GM19351 (cell line): ENCODE results near the gene LYPD4.
"Not testable (repeated sequence)": the region's sequence is repeated elsewhere in the genome, so short reads cannot be mapped to it uniquely, and the experiment has no call there.

ENCODE experiments used
- ATAC-seq: cut with Tn5 transposase; IDR thresholded peaks from one replicate; pipeline ENCODE4 v1.9.1; 2021; ENCODE audit warnings: mild to moderate bottlenecking, moderate library complexity; ENCODE audit not compliant: unreplicated experiment

LYPD4 gene

DNA sequence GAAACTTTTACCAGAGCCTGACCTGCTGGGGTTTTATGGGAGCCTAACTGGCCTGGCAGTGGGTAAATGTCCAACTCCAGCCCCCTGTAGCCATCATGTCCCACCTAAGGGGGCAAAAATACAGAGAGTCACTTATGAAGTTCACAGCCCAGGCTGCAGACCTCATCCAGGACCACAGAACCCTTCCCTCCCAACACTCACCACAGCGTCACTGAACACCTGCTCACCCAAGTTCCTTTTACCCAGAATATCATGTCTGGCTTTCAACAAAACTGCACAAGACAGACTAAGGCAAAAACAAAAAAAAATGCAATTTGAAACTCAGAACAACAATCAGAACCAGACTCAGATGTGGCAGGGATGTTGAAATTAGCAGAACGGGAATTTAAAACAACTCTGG, 41.7 kb downstream of the LYPD4 start:
- ATAC-seq = no peak

DNA sequence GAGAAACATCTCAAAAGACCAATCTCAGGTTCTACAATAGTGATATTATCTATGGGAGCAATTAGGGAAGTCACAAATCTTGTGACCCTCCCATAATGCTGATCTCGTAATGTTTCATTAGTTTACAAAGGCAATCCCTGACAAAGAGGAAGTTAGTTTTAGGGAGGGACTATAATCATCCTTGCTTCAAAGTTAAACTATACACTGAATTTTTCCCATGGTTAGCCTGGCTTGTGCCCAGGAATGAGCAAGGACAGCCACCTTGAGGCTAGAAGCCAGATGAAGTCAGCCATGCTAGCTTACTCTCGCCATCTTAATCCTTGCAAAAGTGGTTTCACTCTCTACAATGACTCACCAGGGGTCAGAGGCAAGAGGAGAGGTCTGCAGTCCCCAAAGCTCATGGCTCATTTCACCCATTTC, 42.7 kb downstream of the LYPD4 start:
- no peak for ATAC-seq

- ATAC-seq = no peak
Measured at GRCh38 chr19:41801031-41801430, 43.5 kb downstream of the LYPD4 start.

DNA sequence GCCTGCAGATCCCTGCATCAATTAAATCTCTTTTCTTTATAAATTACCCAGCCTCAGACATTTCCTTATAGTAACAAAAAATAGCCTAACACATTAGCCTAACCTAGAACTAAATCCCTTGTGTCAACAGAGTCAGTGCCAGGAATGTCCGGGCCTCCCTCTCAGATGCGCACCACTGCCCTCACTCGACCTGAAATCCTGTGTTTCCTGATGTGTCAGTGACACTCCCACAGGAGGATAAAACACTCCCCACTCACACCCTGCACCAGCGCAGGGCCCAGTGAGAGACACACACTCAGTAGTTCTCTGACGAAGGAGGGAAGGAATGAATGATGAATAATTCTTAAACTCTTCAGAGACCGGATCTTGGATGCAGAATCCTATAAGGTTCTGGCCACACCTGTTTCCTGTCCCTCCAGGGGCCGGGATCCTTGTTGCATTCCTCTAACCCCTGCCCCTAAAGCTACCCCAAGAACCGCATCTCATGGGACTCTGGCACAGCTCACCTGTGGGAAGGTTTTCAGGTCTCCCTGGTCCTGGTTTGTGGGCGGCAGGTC, 45.0 kb downstream of the LYPD4 start:
- ATAC-seq = no peak

- no peak for ATAC-seq
Measured at GRCh38 chr19:41796901-41797300, 47.6 kb downstream of the LYPD4 start.

GRCh38 chr19:41796362-41796761, 48.1 kb downstream of the LYPD4 start, which contains the start of gene CEACAM3:
CEACAM3 (plus strand) TSS chr19:41796587; CDS start chr19:41796678, 91 bp downstream.
- no peak for ATAC-seq

DNA sequence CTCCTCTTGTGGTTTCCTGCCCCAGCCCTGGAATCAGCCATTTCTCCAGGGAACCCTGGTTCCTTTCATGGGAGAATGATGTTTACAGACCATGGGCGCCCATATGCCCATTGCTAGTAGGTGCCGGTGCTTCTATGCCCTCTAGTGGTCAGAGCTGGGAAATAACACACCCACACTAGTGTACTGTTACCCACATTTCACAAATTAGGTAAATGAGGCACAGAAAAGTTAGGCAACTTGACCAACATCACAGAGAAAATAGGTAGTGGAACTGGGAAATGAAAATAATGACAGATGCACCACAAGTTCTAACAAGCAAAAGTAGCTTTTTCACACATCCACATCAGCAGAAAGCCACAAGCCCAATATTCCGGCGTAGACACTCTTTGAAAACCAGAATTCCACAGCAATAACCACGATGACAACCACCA, 49.4 kb downstream of the LYPD4 start:
- no peak for ATAC-seq

DNA sequence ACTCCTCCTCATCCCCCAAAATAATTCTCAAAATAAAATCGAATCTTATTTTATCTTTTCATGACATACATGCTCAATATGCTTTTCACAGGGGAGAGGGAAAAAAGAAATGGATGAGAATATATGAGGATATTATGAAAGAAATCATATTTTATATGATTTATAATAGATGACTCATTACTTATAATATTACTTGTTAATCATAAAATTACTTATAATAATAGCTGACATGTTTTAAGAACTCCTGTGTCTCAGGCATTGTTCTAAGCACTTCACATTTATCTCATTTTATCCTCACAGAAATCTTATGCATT, 51.1 kb downstream of the LYPD4 start:
- no peak for ATAC-seq

DNA sequence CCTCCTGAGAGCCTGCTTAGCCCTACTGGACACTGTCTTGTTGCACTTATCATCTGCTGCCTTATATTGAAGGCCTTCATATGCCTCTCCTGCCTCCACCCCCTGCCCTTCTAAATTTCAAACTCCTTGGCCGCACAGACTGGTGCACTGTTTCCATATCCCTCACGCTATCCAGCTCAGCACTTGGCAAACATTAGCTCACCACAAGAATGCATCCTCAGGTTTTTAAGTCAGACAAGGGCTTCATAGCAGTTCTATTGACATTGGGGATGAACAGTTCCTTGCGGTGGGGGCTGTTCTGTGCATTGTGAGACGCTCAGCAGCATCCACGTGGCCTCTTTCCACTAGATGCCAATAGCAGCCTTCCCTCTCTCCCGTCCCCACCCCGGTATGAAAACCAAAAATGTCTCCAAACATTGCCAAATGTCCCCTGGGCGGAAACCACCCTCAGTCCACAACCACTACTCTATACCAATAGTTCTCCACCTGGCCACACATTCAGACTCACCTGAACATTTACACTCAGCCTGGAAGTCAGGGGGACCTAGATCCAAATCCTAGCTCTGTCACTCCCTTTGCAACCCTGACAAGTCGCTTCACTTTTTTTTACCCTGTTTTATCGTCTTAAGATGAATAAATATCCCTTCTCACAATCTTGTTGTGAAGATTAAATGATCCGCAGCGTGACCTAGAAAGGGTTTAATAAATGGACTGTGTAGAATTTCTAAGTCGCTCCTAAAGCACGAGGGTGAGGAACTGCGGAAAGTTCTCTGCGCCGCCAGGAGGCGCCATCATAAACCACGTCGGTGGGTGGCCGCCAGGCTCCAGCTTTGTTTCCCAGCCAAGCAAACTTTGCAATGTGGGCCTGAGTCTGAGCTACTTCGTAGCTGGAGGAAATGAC, 51.7 kb downstream of the LYPD4 start:
- ATAC-seq = no peak

GRCh38 chr19:41789053-41789452, 55.4 kb downstream of the LYPD4 start:
- not testable (repeated sequence) for ATAC-seq

DNA sequence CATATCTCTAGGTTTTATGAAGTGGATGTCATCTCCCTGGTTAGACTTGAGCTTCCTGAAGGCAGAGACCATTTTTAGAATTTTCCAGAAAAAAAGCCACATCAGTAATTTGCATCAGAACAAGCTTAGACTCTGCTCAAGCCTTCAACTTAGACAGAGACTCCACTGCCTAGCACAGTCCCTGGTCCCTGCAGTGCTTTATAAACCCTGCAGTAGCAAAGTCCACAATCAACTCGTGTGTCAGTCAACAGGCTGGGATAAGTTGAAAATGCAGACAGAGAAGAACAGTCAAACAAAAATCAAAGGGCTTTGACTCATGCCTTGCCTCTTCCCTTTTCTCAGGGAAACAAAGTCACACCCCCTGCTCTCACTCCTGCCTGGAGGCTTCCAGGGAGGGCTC, 56.0 kb downstream of the LYPD4 start:
- not testable (repeated sequence) for ATAC-seq
